SIG-M5 treated with dmso at 0.1 percent for 504 hours (cell line): ENCODE measurements around the gene TEX261.
"Not testable (repeated sequence)": the region's sequence is repeated elsewhere in the genome, so short reads cannot be mapped to it uniquely, and the experiment has no call there.

Source experiments
- DNase-seq: peaks from one replicate; lab custom pipeline; 2025; ENCODE audit not compliant: unreplicated experiment; lab: John Stamatoyannopoulos, UW

Gene TEX261

GRCh38 chr2:70994699-70995425 is at the start of gene TEX261:
Gene TEX261, minus strand, starts transcription at chr2:70994873. Its CDS starts 116 bp downstream, at chr2:70994757.
- peak; percentile 89 for DNase-seq

- DNase-seq = no peak
Measured at GRCh38 chr2:71043531-71044407, 49.1 kb upstream of the TEX261 start.

- no peak for DNase-seq
Measured at GRCh38 chr2:71042287-71042686, 47.6 kb upstream of the TEX261 start.

- DNase-seq = not testable (repeated sequence)
Measured at GRCh38 chr2:71036296-71036695, 41.6 kb upstream of the TEX261 start.

- DNase-seq = not testable (repeated sequence)
Measured at GRCh38 chr2:71023553-71024243, 29.0 kb upstream of the TEX261 start.

GRCh38 chr2:71021394-71021793 is 26.7 kb upstream of the TEX261 start:
- DNase-seq = not testable (repeated sequence)

GRCh38 chr2:71019989-71020388 is 25.3 kb upstream of the TEX261 start:
- not testable (repeated sequence) for DNase-seq

GRCh38 chr2:71018625-71019024 is 24.0 kb upstream of the TEX261 start:
- no peak for DNase-seq

- DNase-seq = not testable (repeated sequence)
Measured at GRCh38 chr2:71011786-71012185, 17.1 kb upstream of the TEX261 start.

GRCh38 chr2:71008342-71008741 is 13.7 kb upstream of the TEX261 start:
- no peak for DNase-seq

- DNase-seq = no peak
Measured at GRCh38 chr2:71006955-71007799, 12.5 kb upstream of the TEX261 start.

GRCh38 chr2:71006323-71006722 is 11.7 kb upstream of the TEX261 start:
- no peak for DNase-seq

- no peak for DNase-seq
Measured at GRCh38 chr2:71005271-71006202, 10.9 kb upstream of the TEX261 start.

GRCh38 chr2:71004857-71005256 is 10.2 kb upstream of the TEX261 start:
- DNase-seq = no peak

- no peak for DNase-seq
Measured at GRCh38 chr2:71003966-71004755, 9.5 kb upstream of the TEX261 start.

- no peak for DNase-seq
Measured at GRCh38 chr2:71003396-71003795, 8.7 kb upstream of the TEX261 start.

GRCh38 chr2:71001981-71002570 is 7.4 kb upstream of the TEX261 start:
- no peak for DNase-seq

- DNase-seq = no peak
Measured at GRCh38 chr2:71001592-71001927, 6.9 kb upstream of the TEX261 start.
